GM06990 (cell line): ENCODE measurements around the gene INTS14.

Experiments
- DNase-seq: peaks from one replicate; pipeline ENCODE4 v3.0.0-alpha.2; 2011; ENCODE audit not compliant: insufficient read length; ENCODE audit errors: extremely low read depth
- H3K27me3 ChIP-seq: replicated peaks from 2 replicates; pipeline ENCODE4 v1.6.0; 2011; ENCODE audit warnings: low read length; ENCODE audit not compliant: control insufficient read depth, insufficient read depth
- H3K36me3 ChIP-seq: 2 replicates; pipeline ENCODE4 v1.5.1; 2011; ENCODE audit warnings: low read length; ENCODE audit not compliant: control insufficient read depth, insufficient read depth
- H3K4me3 ChIP-seq: replicated peaks from 2 replicates; pipeline ENCODE4 v1.5.1; 2011; ENCODE audit warnings: low read depth, mild to moderate bottlenecking, control low read depth, low read length
- CTCF ChIP-seq: IDR thresholded peaks from 2 replicates; pipeline ENCODE4 v1.5.1; 2011; ENCODE audit warnings: low read length, control low read depth, mild to moderate bottlenecking, inconsistent platforms; ENCODE audit not compliant: insufficient read depth, poor library complexity, severe bottlenecking

Gene INTS14

GRCh38 chr15:65638109-65638508, 27.2 kb upstream of the INTS14 start:
- Histone ChIP-seq H3K4me3 (no peak overlapping the region), H3K27me3 (no peaks in the 10 kb centered on the region), H3K36me3 (no peaks in the 10 kb centered on the region)
- TF ChIP-seq CTCF: no peak
- no peak for DNase-seq

GRCh38 chr15:65634356-65634755, 23.4 kb upstream of the INTS14 start:
- DNase-seq: no peak
- no peak for TF ChIP-seq CTCF
- no peaks in the 10 kb centered on the region for H3K27me3 ChIP-seq

GRCh38 chr15:65633752-65634151, 22.8 kb upstream of the INTS14 start:
- no peak overlapping the region for H3K4me3 ChIP-seq
- DNase-seq: no peak
- no peaks in the 10 kb centered on the region for H3K27me3 ChIP-seq
- no peaks in the 10 kb centered on the region for H3K36me3 ChIP-seq
- TF ChIP-seq CTCF: no peak

More at GRCh38 chr15:65634356-65634755, 23.4 kb upstream of the INTS14 start:
- no peaks in the 10 kb centered on the region for H3K36me3 ChIP-seq
- H3K4me3 ChIP-seq: no peak overlapping the region

- no peak for TF ChIP-seq CTCF
- DNase-seq: no peak
- Histone ChIP-seq H3K4me3 (no peak overlapping the region), H3K36me3 (no peaks in the 10 kb centered on the region), H3K27me3 (no peaks in the 10 kb centered on the region)
These were observed 21.9 kb upstream of the INTS14 start for GRCh38 chr15:65632780-65633375.

GRCh38 chr15:65631503-65631902, 20.6 kb upstream of the INTS14 start:
- H3K36me3 ChIP-seq: no peaks in the 10 kb centered on the region
- no peak overlapping the region for H3K4me3 ChIP-seq
- peak; percentile 46 for DNase-seq
- no peaks in the 10 kb centered on the region for H3K27me3 ChIP-seq
- no peak for TF ChIP-seq CTCF

- no peaks in the 10 kb centered on the region for H3K27me3 ChIP-seq
- no peak for TF ChIP-seq CTCF
- DNase-seq: peak; percentile 30
- no peaks in the 10 kb centered on the region for H3K36me3 ChIP-seq
- no peak overlapping the region for H3K4me3 ChIP-seq
These were observed 19.8 kb upstream of the INTS14 start for GRCh38 chr15:65630760-65631159.
